ENCODE data around the gene ATR. TPM values are rescaled to one million over a fixed set of nuclear protein-coding genes. Genes with fewer than 3 reads are reported as not detected.

The ATR gene
- polyA plus RNA-seq, result 26.1 and 27.6 TPM in 2 replicates
- polyA minus RNA-seq, result 37.5 and 38.3 TPM in 2 replicates

DNA sequence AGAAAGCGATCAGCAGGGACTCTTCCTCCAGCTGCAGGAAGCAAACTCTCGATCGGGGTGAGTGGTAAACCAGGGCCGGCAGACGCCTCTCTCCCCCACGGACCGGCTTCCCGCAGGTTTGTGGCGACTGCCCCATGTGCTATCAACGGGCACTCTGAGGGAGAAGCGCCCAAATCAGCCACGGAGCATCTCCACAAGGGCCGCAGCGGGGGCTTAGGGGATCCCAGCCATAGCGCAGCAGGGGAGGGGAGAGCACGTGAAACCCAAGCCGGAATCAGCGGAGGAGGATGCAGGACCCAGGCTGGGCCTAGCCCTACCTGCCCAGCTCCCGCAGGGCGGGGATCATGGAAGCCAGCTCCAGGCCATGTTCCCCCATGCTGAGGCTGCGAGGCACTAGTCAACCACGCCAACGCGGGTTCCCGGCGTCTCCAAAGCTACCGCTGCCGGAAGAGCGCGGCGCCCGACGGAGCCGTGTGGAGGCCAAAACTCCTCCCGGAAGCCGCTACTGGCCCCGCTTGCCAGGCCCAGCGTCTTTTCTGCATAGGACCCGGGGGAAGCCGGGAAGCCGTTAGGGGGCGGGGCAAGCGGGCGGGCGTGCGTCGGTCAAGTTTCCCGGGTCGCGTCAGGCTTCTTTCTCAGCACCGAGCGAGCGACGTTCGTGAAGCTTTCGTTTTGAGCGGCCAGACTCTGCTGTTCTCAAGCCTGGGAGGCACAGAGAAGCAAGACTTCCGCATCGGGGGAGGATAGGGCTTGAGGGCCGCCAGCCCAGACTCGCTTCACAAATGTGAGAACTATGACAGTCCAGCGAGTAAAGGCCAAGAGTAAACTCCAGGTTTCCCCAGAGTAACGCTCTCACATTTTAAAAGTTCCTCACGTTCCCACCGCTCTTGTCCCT lies at the start of gene ATR:
Gene ATR (minus strand): TSS at position 405 of the 895 bp plus-strand sequence. CDS start 29 bp downstream, at position 376.
- TF ChIP-seq EP300 (conservative IDR thresholded peaks at IDR 0.05; ENCODE audit: poor library complexity, severe bottlenecking) (peak; percentile 78), MXI1 (conservative IDR thresholded peaks at IDR 0.05; ENCODE audit: poor library complexity, severe bottlenecking) (peak; percentile 99), SMC3 (conservative IDR thresholded peaks at IDR 0.05; ENCODE audit: poor library complexity) (peak; percentile 50), POLR2AphosphoS5 (IDR thresholded peaks at IDR 0.05) (peak; percentile 84), TAF1 (IDR thresholded peaks at IDR 0.05; ENCODE audit: low read depth) (no peak), RAD21 (conservative IDR thresholded peaks at IDR 0.05) (peak; percentile 39), EZH2 (IDR thresholded peaks at IDR 0.05; ENCODE audit: borderline replicate concordance, insufficient read depth, low read length, poor library complexity, severe bottlenecking) (no peak)
- TF ChIP-seq, protein P1, sequence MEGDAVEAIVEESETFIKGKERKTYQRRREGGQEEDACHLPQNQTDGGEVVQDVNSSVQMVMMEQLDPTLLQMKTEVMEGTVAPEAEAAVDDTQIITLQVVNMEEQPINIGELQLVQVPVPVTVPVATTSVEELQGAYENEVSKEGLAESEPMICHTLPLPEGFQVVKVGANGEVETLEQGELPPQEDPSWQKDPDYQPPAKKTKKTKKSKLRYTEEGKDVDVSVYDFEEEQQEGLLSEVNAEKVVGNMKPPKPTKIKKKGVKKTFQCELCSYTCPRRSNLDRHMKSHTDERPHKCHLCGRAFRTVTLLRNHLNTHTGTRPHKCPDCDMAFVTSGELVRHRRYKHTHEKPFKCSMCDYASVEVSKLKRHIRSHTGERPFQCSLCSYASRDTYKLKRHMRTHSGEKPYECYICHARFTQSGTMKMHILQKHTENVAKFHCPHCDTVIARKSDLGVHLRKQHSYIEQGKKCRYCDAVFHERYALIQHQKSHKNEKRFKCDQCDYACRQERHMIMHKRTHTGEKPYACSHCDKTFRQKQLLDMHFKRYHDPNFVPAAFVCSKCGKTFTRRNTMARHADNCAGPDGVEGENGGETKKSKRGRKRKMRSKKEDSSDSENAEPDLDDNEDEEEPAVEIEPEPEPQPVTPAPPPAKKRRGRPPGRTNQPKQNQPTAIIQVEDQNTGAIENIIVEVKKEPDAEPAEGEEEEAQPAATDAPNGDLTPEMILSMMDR (IDR thresholded peaks at IDR 0.05; ENCODE audit: poor library complexity, severe bottlenecking), result peak; percentile 34
- TF ChIP-seq, protein P2, sequence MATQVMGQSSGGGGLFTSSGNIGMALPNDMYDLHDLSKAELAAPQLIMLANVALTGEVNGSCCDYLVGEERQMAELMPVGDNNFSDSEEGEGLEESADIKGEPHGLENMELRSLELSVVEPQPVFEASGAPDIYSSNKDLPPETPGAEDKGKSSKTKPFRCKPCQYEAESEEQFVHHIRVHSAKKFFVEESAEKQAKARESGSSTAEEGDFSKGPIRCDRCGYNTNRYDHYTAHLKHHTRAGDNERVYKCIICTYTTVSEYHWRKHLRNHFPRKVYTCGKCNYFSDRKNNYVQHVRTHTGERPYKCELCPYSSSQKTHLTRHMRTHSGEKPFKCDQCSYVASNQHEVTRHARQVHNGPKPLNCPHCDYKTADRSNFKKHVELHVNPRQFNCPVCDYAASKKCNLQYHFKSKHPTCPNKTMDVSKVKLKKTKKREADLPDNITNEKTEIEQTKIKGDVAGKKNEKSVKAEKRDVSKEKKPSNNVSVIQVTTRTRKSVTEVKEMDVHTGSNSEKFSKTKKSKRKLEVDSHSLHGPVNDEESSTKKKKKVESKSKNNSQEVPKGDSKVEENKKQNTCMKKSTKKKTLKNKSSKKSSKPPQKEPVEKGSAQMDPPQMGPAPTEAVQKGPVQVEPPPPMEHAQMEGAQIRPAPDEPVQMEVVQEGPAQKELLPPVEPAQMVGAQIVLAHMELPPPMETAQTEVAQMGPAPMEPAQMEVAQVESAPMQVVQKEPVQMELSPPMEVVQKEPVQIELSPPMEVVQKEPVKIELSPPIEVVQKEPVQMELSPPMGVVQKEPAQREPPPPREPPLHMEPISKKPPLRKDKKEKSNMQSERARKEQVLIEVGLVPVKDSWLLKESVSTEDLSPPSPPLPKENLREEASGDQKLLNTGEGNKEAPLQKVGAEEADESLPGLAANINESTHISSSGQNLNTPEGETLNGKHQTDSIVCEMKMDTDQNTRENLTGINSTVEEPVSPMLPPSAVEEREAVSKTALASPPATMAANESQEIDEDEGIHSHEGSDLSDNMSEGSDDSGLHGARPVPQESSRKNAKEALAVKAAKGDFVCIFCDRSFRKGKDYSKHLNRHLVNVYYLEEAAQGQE (IDR thresholded peaks at IDR 0.05; ENCODE audit: borderline replicate concordance), result peak; percentile 66
- Histone ChIP-seq H3K79me2 (replicated peaks; ENCODE audit: insufficient read depth, low read length) (peaks cover 16% of the 10 kb centered on the region), H3K27ac (ENCODE audit: low read length) (peak within 1 kb of the TSS; percentile 72), H2AFZ (ENCODE audit: low read depth, low read length) (peak within 1 kb of the TSS; percentile 82), H3K27me3 (ENCODE audit: insufficient read depth, low read depth, low read length) (no peaks in the 10 kb centered on the region), H3K9ac (ENCODE audit: low read length) (peak within 1 kb of the TSS; percentile 77), H3F3A (ENCODE audit: insufficient read depth, low read length, poor library complexity, severe bottlenecking) (no peaks in the 10 kb centered on the region), H3K4me3 (ENCODE audit: low read length) (peak within 1 kb of the TSS; percentile 78), H3K9me2 (ENCODE audit: insufficient read depth, low read length) (no peaks in the 10 kb centered on the region), H3K36me3 (ENCODE audit: insufficient read depth, low read length) (no peaks in the 10 kb centered on the region), H3K9me3 (ENCODE audit: low read length) (no peaks in the 10 kb centered on the region), H4K20me1 (ENCODE audit: insufficient read depth) (no peaks in the 10 kb centered on the region), H3K4me2 (ENCODE audit: low read length) (peak within 1 kb of the TSS; percentile 91)

DNA sequence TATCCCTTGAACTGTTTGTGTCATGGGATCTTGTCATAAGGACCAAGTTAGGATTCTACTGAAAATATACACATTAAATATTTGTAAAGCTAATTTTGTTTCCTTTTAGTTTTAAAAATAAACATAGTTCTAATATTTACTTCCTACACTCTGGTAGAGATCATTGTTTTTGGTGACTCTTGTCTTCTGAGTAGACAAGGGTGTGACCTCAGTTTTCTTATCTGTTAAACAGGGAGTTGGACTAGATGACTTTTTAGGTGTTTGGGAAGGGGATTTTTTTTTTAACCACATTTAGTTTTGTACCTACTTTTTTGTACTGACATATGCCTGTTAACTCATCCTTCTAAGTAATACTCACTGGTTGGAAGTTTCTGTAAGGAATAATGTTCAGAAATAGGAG lies 48.4 kb upstream of the ATR start:
- Histone ChIP-seq H3K4me2 (ENCODE audit: low read length) (no peak overlapping the region), H3K36me3 (ENCODE audit: insufficient read depth, low read length) (no peaks in the 10 kb centered on the region), H3K4me3 (ENCODE audit: low read length) (no peak overlapping the region), H3K9ac (ENCODE audit: low read length) (no peak overlapping the region), H3F3A (ENCODE audit: insufficient read depth, low read length, poor library complexity, severe bottlenecking) (no peaks in the 10 kb centered on the region), H3K27ac (ENCODE audit: low read length) (no peak overlapping the region), H3K79me2 (replicated peaks; ENCODE audit: insufficient read depth, low read length) (no peaks in the 10 kb centered on the region), H3K27me3 (ENCODE audit: insufficient read depth, low read depth, low read length) (no peaks in the 10 kb centered on the region), H3K9me2 (ENCODE audit: insufficient read depth, low read length) (no peaks in the 10 kb centered on the region), H3K9me3 (ENCODE audit: low read length) (no peaks in the 10 kb centered on the region), H4K20me1 (ENCODE audit: insufficient read depth) (no peaks in the 10 kb centered on the region), H2AFZ (ENCODE audit: low read depth, low read length) (no peak overlapping the region)
- no peak for TF ChIP-seq MXI1 (conservative IDR thresholded peaks at IDR 0.05; ENCODE audit: poor library complexity, severe bottlenecking)
- no peak for TF ChIP-seq SMC3 (conservative IDR thresholded peaks at IDR 0.05; ENCODE audit: poor library complexity)
- no peak for TF ChIP-seq EP300 (conservative IDR thresholded peaks at IDR 0.05; ENCODE audit: poor library complexity, severe bottlenecking)
- TF ChIP-seq, protein P2 (IDR thresholded peaks at IDR 0.05; ENCODE audit: borderline replicate concordance), result no peak
- TF ChIP-seq RAD21 (conservative IDR thresholded peaks at IDR 0.05), result no peak
- TF ChIP-seq TAF1 (IDR thresholded peaks at IDR 0.05; ENCODE audit: low read depth), result no peak
- no peak for TF ChIP-seq POLR2AphosphoS5 (IDR thresholded peaks at IDR 0.05)
- no peak for TF ChIP-seq EZH2 (IDR thresholded peaks at IDR 0.05; ENCODE audit: borderline replicate concordance, insufficient read depth, low read length, poor library complexity, severe bottlenecking)
- TF ChIP-seq, protein P1 (IDR thresholded peaks at IDR 0.05; ENCODE audit: poor library complexity, severe bottlenecking), result no peak

Measured in neural cell (in vitro differentiated cells).